CD4-positive, alpha-beta T cell (primary cell): ENCODE measurements around the gene DNAAF5. TPM values are rescaled to one million over a fixed set of nuclear protein-coding genes. Genes with fewer than 3 reads are reported as not detected.

ENCODE experiments used
- ATAC-seq: fragments of 200-7000 bp; cut with Tn5 transposase; one replicate; pipeline ENCODE4 v1.10.0; 2022; ENCODE audit warnings: mild to moderate bottlenecking; ENCODE audit not compliant: poor library complexity
- CTCF ChIA-PET: fragments of 350-600 bp; sonication (Branson Sonifier 250); formaldehyde crosslinking; loops from one replicate; lab custom pipeline; 2021; ENCODE audit warnings: antibody characterized with exemption, inconsistent platforms; lab: Charles Lee
- POLR2A ChIA-PET: fragments of 350-600 bp; sonication (Branson Sonifier 250); formaldehyde crosslinking; loops from one replicate; lab custom pipeline; 2021; ENCODE audit warnings: antibody characterized with exemption, inconsistent platforms; lab: Charles Lee
- DNase-seq, 14 experiments: peaks; one replicate each; pipeline ENCODE4 v3.0.0-alpha.2; 2013 to 2020; ENCODE audit warnings: mixed read lengths in 2 of 14
- H3K27ac ChIP-seq, 2 donors: one replicate each; pipeline versions ENCODE4 v1.5.1 to v1.7.0; 2013; ENCODE audit warnings: low read length in 2 of 2, low read depth in 1 of 2, mild to moderate bottlenecking in 1 of 2
- H3K27me3 ChIP-seq, 2 experiments: 1 replicate in 1 of 2; 2 replicates in 1 of 2; pipeline versions ENCODE4 v1.6.1 to v1.7.0; 2013; ENCODE audit warnings: low read length in 2 of 2, control low read depth in 1 of 2, mild to moderate bottlenecking in 1 of 2, moderate library complexity in 1 of 2; ENCODE audit not compliant: insufficient read depth in 2 of 2, control insufficient read depth in 1 of 2
- H3K36me3 ChIP-seq: one replicate; pipeline ENCODE4 v1.6.1; 2013; ENCODE audit warnings: low read length, control low read depth; ENCODE audit not compliant: insufficient read depth
- H3K4me1 ChIP-seq: one replicate; pipeline ENCODE4 v1.6.1; 2013; ENCODE audit warnings: low read length, control low read depth; ENCODE audit not compliant: insufficient read depth
- H3K4me3 ChIP-seq: one replicate; pipeline ENCODE4 v1.5.1; 2013; ENCODE audit warnings: mild to moderate bottlenecking, low read length, moderate library complexity
- H3K9me3 ChIP-seq, 2 experiments: 1 replicate in 1 of 2; 2 replicates in 1 of 2; pipeline versions ENCODE4 v1.6.1 to v1.7.0; 2013; ENCODE audit warnings: low read length in 2 of 2, mild to moderate bottlenecking in 2 of 2, control low read depth in 1 of 2, moderate library complexity in 1 of 2; ENCODE audit not compliant: control insufficient read depth in 1 of 2, insufficient read depth in 1 of 2
- H3K27ac Mint-ChIP-seq: one replicate; pipeline ENCODE4 v1.8.0; 2020; ENCODE audit warnings: mixed read lengths
- H3K27me3 Mint-ChIP-seq: one replicate; pipeline ENCODE4 v1.8.0; 2021; ENCODE audit warnings: mixed read lengths
- H3K36me3 Mint-ChIP-seq: one replicate; pipeline ENCODE4 v1.8.0; 2021; ENCODE audit warnings: low read depth, mixed read lengths
- H3K4me1 Mint-ChIP-seq: one replicate; pipeline ENCODE4 v1.8.0; 2021; ENCODE audit warnings: low read depth, mixed read lengths
- H3K4me3 Mint-ChIP-seq: one replicate; pipeline ENCODE4 v1.8.0; 2020; ENCODE audit warnings: mild to moderate bottlenecking, mixed read lengths
- H3K9me3 Mint-ChIP-seq: one replicate; pipeline ENCODE4 v1.8.0; 2020; ENCODE audit warnings: mixed read lengths
- intact Hi-C, 2 experiments: fragments of 100-400 bp; cut with DNase I in 1 of 2; cut with micrococcal nuclease in 1 of 2; formaldehyde crosslinking; loops; one replicate each; pipeline versions ENCODE4 v1.15.1 to v1.9.0; 2023 to 2025; cut with DNase I, micrococcal nuclease
- total RNA-seq, 174 experiments: library from RNA in 2 of 174; stranded (reverse) in 2 of 174; gene quantifications; one replicate each; pipeline ENCODE4 v1.2.3 and lab custom pipeline; 2021 to 2026
- TF ChIP-seq, protein P1 (sequence below): fragments of 200-600 bp; IDR thresholded peaks from one replicate; pipeline ENCODE4 v1.8.0; 2022; ENCODE audit warnings: antibody characterized with exemption, mild to moderate bottlenecking

DNAAF5 gene
- total RNA-seq, 2 experiments from 2014 or later = 4.8 to 6.1 TPM

DNA sequence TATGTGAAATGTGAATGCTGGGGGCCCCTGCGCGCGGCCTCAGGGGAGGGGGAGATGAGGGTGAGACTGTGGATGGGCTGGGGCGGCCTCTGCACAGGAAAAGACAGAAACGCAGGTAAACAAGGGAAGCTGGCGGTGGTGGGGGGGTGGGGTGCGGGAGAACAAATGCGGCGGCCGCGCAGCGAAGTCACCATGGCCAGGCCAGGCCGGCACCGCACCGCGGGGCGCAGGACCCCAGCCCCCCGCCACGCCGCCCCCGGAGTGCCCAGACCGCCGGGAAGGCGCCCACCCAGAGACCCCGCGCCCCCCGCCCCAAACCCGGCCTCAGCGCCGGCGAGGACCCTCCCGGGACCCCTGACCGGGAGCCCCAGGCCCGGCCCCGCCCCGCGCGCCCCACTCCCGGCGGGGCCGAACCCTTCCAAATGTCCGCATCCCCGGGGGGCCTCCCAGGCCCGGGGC lies 14.5 kb upstream of the DNAAF5 start:
- DNase-seq (peak in 1 of 14 experiments; percentile 40), ATAC-seq (peak; percentile 38)
- Mint-ChIP-seq H3K9me3 (no peaks in the 10 kb centered on the region), H3K4me1 (peaks cover 13% of the 10 kb centered on the region), H3K27ac (peak overlapping the region; percentile 51), H3K27me3 (no peaks in the 10 kb centered on the region), H3K36me3 (peaks cover 12% of the 10 kb centered on the region), H3K4me3 (peak overlapping the region; percentile 79)
- Histone ChIP-seq H3K36me3 (no peaks in the 10 kb centered on the region), H3K27ac (no peak overlapping the region), H3K9me3 (no peaks in the 10 kb centered on the region), H3K4me3 (peak overlapping the region; percentile 41), H3K4me1 (peaks cover 13% of the 10 kb centered on the region), H3K27me3 (peaks cover 0 to 4% of the 10 kb centered on the region in 2 experiments)
- TF ChIP-seq, protein P1, sequence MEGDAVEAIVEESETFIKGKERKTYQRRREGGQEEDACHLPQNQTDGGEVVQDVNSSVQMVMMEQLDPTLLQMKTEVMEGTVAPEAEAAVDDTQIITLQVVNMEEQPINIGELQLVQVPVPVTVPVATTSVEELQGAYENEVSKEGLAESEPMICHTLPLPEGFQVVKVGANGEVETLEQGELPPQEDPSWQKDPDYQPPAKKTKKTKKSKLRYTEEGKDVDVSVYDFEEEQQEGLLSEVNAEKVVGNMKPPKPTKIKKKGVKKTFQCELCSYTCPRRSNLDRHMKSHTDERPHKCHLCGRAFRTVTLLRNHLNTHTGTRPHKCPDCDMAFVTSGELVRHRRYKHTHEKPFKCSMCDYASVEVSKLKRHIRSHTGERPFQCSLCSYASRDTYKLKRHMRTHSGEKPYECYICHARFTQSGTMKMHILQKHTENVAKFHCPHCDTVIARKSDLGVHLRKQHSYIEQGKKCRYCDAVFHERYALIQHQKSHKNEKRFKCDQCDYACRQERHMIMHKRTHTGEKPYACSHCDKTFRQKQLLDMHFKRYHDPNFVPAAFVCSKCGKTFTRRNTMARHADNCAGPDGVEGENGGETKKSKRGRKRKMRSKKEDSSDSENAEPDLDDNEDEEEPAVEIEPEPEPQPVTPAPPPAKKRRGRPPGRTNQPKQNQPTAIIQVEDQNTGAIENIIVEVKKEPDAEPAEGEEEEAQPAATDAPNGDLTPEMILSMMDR = no peak
- intact Hi-C loops = no loop called here
- ChIA-PET POLR2A (interaction anchor here (1.0 to 2.2 kb wide), 4 partner anchors 8 to 361 kb away, joined by 3 to 5 read pairs (median 4); no protein-coding TSS in a partner anchor), CTCF (no interaction called here)

DNA sequence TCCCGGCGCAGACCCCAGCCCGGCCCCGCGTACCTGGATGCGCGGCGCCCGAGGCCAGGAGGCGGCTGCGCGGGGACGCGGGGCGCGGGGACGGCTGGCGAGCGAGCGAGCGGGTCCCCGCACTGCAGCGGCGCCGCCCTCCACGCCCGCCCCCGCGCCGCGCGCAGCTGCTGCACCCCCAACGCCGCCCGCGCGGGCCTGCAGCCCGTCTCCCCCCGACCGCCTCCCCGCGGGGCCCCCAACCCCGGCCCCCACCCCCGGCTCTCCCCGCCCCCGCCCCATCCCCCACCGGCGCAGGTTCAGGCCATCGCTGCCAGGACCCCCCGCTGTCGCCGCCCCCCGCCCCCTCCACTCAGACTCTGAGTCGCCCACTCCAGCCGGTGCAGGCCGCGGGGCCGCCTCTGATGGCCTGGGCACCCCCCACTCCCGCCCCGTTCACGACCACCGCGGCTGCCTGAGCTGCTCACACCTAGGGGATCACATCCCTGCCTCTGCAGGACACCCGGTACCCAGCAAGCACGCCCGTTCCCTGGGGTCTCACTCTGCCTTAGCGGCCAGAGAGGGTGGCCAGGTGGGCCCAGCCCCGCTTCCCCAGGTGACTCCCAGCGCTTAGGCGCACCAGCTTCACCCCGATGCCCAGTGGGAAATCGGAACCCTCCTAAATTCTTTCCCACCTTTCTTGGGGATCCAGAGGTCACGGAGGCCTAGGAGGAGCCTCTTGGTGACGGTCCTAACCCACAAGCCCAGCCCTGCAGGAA lies 13.9 kb upstream of the DNAAF5 start:
- H3K9me3 Mint-ChIP-seq = no peaks in the 10 kb centered on the region
- ChIA-PET CTCF (no interaction called here), POLR2A (interaction anchor here (1.0 to 2.2 kb wide), 5 partner anchors 9 to 361 kb away, joined by 3 to 5 read pairs (median 3); no protein-coding TSS in a partner anchor)
- H3K36me3 ChIP-seq = no peaks in the 10 kb centered on the region
- no peak overlapping the region for H3K27ac ChIP-seq
- H3K4me3 ChIP-seq = peak overlapping the region; percentile 19
- H3K4me1 Mint-ChIP-seq = peaks cover 13% of the 10 kb centered on the region
- intact Hi-C loops = no loop called here
- H3K27me3 Mint-ChIP-seq = no peaks in the 10 kb centered on the region
- DNase-seq = peak in 6 of 14 experiments; percentile 16 to 53 (median 25)
- H3K4me3 Mint-ChIP-seq = peak overlapping the region; percentile 82
- no peaks in the 10 kb centered on the region for H3K9me3 ChIP-seq
- peaks cover 0 to 4% of the 10 kb centered on the region in 2 experiments for H3K27me3 ChIP-seq
- peaks cover 6% of the 10 kb centered on the region for H3K36me3 Mint-ChIP-seq
- ATAC-seq = peak; percentile 87
- H3K27ac Mint-ChIP-seq = peak overlapping the region; percentile 80
- H3K4me1 ChIP-seq = peaks cover 13% of the 10 kb centered on the region
- TF ChIP-seq, protein P1 = no peak

DNA sequence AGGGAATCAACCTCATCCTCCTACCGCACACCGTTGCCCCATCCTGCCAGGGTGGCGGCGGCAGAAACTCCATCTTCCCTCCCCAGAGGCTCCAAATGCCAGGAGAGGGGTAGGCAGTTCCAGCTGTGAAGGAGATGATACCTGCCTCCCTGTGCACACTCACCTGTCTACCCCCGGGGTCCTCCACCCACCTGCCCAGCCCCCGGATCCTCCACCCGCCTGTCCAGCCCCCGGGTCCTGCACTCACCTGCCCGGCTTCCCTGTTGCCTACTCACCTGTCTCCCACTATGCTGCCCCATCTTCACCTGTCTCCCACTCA lies 13.4 kb upstream of the DNAAF5 start:
- DNase-seq (no peak), ATAC-seq (no peak)
- CTCF ChIA-PET = no interaction called here
- no peak overlapping the region for H3K27ac ChIP-seq
- intact Hi-C loops = no loop called here
- H3K4me1 ChIP-seq = peaks cover 13% of the 10 kb centered on the region
- Mint-ChIP-seq H3K27me3 (no peaks in the 10 kb centered on the region), H3K4me1 (peaks cover 13% of the 10 kb centered on the region), H3K9me3 (no peaks in the 10 kb centered on the region), H3K36me3 (peaks cover under 1% of the 10 kb centered on the region), H3K27ac (peak overlapping the region; percentile 80), H3K4me3 (peak overlapping the region; percentile 90)
- no peaks in the 10 kb centered on the region for H3K36me3 ChIP-seq
- TF ChIP-seq, protein P1 = no peak
- POLR2A ChIA-PET = interaction anchor here (1.0 to 2.2 kb wide), 3 partner anchors 10 to 112 kb away, joined by 3 to 5 read pairs (median 3); no protein-coding TSS in a partner anchor
- no peak overlapping the region for H3K4me3 ChIP-seq
- H3K27me3 ChIP-seq = peaks cover 0 to 4% of the 10 kb centered on the region in 2 experiments
- H3K9me3 ChIP-seq = no peaks in the 10 kb centered on the region
